Ectodermal cell (in vitro differentiated cells): ENCODE results near the gene SYCP2L.
"Not testable (repeated sequence)": the region's sequence is repeated elsewhere in the genome, so short reads cannot be mapped to it uniquely, and the experiment has no call there.

Experiments used
- H3K27ac ChIP-seq: 2 replicates; pipeline ENCODE4 v1.7.0; 2013; ENCODE audit warnings: mild to moderate bottlenecking, low read depth, low read length; ENCODE audit not compliant: insufficient read depth, poor library complexity, severe bottlenecking
- H3K27me3 ChIP-seq: 2 replicates; pipeline ENCODE4 v1.7.0; 2013; ENCODE audit warnings: mild to moderate bottlenecking, low read length; ENCODE audit not compliant: insufficient read depth, control insufficient read depth, poor library complexity, severe bottlenecking
- H3K36me3 ChIP-seq: one replicate; pipeline ENCODE4 v1.7.0; 2013; ENCODE audit warnings: low read length; ENCODE audit not compliant: control insufficient read depth, insufficient read depth
- H3K4me1 ChIP-seq: one replicate; pipeline ENCODE4 v1.7.0; 2013; ENCODE audit warnings: low read length; ENCODE audit not compliant: control insufficient read depth, insufficient read depth
- H3K4me3 ChIP-seq: 2 replicates; pipeline ENCODE4 v1.7.0; 2013; ENCODE audit warnings: low read depth, low read length, control low read depth; ENCODE audit not compliant: insufficient read depth
- H3K9me3 ChIP-seq: 2 replicates; pipeline ENCODE4 v1.7.0; 2013; ENCODE audit warnings: mild to moderate bottlenecking, low read length, moderate library complexity; ENCODE audit not compliant: control insufficient read depth
- WGBS, 2 experiments: methylation state at CpG; one replicate each; pipeline ENCODE4 v1.1.7; 2013; ENCODE audit warnings: missing lambda C conversion rate in 2 of 2; 5-methylcytosine and 5-hydroxymethylcytosine counted together

The SYCP2L gene

DNA sequence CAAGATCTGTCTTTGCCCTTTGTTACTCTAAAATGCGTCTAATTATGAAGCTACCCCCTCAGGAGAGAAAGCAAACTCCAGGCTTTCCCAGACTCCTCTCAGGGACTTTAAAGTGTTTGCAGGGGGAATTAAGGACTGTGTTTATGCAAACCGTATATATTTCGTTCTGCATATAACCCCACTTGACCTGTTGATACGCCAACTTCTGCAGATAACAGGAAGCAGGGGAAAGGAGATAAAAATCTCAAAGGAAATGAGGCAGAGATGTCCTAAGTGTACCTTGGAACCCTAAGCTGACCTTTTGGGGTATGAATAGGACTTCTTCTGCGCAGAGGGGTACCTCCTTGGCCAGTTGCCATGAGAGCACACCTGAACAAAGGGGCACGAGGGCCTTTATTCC is 8.1 kb downstream of the SYCP2L start:
- no peak overlapping the region for H3K27ac ChIP-seq
- no peak overlapping the region for H3K4me3 ChIP-seq
- WGBS, 2 experiments = 80 to 81% methylated on average over 6 of the region's 6 CpGs
- no peaks in the 10 kb centered on the region for H3K4me1 ChIP-seq
- H3K27me3 ChIP-seq = no peaks in the 10 kb centered on the region
- no peaks in the 10 kb centered on the region for H3K9me3 ChIP-seq
- H3K36me3 ChIP-seq = no peaks in the 10 kb centered on the region

GRCh38 chr6:10896691-10897090 is 9.8 kb downstream of the SYCP2L start:
- no peaks in the 10 kb centered on the region for H3K36me3 ChIP-seq
- H3K4me1 ChIP-seq = no peaks in the 10 kb centered on the region
- H3K27me3 ChIP-seq = no peaks in the 10 kb centered on the region
- 96% methylated on average over 3 of the region's 3 CpGs for WGBS, 2 experiments
- no peaks in the 10 kb centered on the region for H3K9me3 ChIP-seq
- no peak overlapping the region for H3K4me3 ChIP-seq
- H3K27ac ChIP-seq = no peak overlapping the region

GRCh38 chr6:10901770-10902169 is 14.9 kb downstream of the SYCP2L start:
- Histone ChIP-seq H3K36me3 (no peaks in the 10 kb centered on the region), H3K4me3 (no peak overlapping the region), H3K4me1 (no peaks in the 10 kb centered on the region), H3K27me3 (no peaks in the 10 kb centered on the region), H3K9me3 (no peaks in the 10 kb centered on the region), H3K27ac (no peak overlapping the region)
- WGBS, 2 experiments = 90 to 96% methylated on average over 4 of the region's 4 CpGs

GRCh38 chr6:10904015-10904414 is 17.2 kb downstream of the SYCP2L start:
- Histone ChIP-seq H3K36me3 (no peaks in the 10 kb centered on the region), H3K9me3 (no peaks in the 10 kb centered on the region), H3K27me3 (no peaks in the 10 kb centered on the region), H3K4me3 (no peak overlapping the region), H3K27ac (no peak overlapping the region), H3K4me1 (no peaks in the 10 kb centered on the region)
- 95 to 98% methylated on average over 7 of the region's 7 CpGs for WGBS, 2 experiments

DNA sequence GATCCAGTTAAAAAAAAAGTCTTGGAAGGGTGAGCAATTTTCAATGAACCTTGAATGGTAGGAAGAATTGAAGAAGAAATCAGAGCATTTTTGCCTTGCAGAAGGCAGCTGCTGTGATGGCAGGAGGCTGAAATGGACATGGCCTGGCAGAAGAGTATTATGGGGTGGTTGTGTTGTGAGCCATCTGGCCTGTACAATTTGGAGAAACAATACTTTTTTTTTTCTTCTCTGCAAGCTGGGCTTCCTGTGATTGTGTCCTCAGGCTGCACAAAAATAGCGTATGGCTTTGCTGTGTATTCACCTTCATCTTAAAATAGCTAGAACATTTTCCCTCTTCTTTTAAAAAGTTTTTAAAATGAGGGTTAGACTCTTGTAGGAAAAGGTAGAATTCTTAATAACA is 21.4 kb downstream of the SYCP2L start:
- WGBS, 2 experiments = 94% methylated on average over 1 of the region's 1 CpG; no CpG with 5 or more reads in 1 of the 2 experiments
- H3K27ac ChIP-seq = no peak overlapping the region
- no peak overlapping the region for H3K4me3 ChIP-seq
- no peaks in the 10 kb centered on the region for H3K9me3 ChIP-seq
- no peaks in the 10 kb centered on the region for H3K27me3 ChIP-seq
- no peaks in the 10 kb centered on the region for H3K4me1 ChIP-seq
- no peaks in the 10 kb centered on the region for H3K36me3 ChIP-seq

- 90 to 100% methylated on average over 3 of the region's 3 CpGs for WGBS, 2 experiments
- H3K36me3 ChIP-seq, H3K27me3 ChIP-seq, H3K4me1 ChIP-seq, H3K27ac ChIP-seq, H3K9me3 ChIP-seq, H3K4me3 ChIP-seq: not testable (repeated sequence)
Measured at GRCh38 chr6:10919520-10919919, 32.7 kb downstream of the SYCP2L start.

DNA sequence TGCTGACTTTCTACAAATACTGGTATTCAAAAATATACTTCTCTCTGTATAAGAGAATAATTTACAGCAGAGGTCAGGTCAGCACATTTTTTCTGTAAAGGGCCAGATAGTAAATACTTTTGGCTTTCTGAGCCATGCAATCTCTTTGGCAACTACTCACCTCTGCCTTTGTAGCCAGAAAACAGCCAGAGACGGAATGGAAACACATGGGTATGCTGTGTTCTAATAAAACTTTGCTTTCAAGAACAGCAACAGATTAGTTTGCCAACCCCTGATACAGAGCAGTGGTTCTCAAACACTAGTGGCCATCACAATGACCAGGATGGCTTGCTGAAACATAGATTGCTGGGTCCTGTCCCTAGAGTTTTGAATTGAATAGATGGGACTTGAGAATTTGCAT is 46.3 kb downstream of the SYCP2L start:
- no peak overlapping the region for H3K27ac ChIP-seq
- no peaks in the 10 kb centered on the region for H3K36me3 ChIP-seq
- no peaks in the 10 kb centered on the region for H3K27me3 ChIP-seq
- no peaks in the 10 kb centered on the region for H3K9me3 ChIP-seq
- H3K4me1 ChIP-seq = no peaks in the 10 kb centered on the region
- no peak overlapping the region for H3K4me3 ChIP-seq
- 91 to 93% methylated on average over 1 of the region's 1 CpG for WGBS, 2 experiments

DNA sequence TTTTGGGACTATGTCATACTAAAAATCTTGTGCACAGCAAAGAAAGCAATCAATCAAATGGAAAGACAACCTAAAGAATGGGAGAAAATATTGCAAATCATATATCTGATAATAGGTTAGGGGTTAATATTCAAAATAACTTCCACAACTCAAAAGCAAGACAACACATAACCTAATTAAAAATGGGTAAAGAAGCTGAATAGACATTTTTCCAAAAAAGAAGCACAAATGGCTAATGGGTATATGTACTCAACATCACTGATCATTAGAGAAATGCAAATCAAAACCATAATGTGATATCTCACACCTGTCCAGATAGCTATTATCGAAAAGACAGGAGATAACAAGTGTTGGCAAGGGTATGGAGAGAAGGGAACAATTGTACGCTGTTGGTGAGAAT is 53.0 kb downstream of the SYCP2L start:
- H3K27ac ChIP-seq = no peak overlapping the region
- H3K36me3 ChIP-seq = no peaks in the 10 kb centered on the region
- H3K4me1 ChIP-seq = no peaks in the 10 kb centered on the region
- no peak overlapping the region for H3K4me3 ChIP-seq
- WGBS, 2 experiments = 68 to 97% methylated on average over 2 of the region's 2 CpGs
- no peaks in the 10 kb centered on the region for H3K9me3 ChIP-seq
- no peaks in the 10 kb centered on the region for H3K27me3 ChIP-seq

- Histone ChIP-seq H3K27ac (no peak overlapping the region), H3K27me3 (no peaks in the 10 kb centered on the region), H3K4me1 (no peaks in the 10 kb centered on the region), H3K36me3 (no peaks in the 10 kb centered on the region), H3K9me3 (no peaks in the 10 kb centered on the region), H3K4me3 (no peak overlapping the region)
- 88% methylated on average over 1 of the region's 1 CpG; no CpG with 5 or more reads in 1 of the 2 experiments for WGBS, 2 experiments
Measured at GRCh38 chr6:10945845-10946244, 59.0 kb downstream of the SYCP2L start.

- no peak overlapping the region for H3K27ac ChIP-seq
- no peaks in the 10 kb centered on the region for H3K36me3 ChIP-seq
- no peak overlapping the region for H3K4me3 ChIP-seq
- H3K4me1 ChIP-seq = no peaks in the 10 kb centered on the region
- WGBS, 2 experiments = 88 to 91% methylated on average over 2 of the region's 5 CpGs
- H3K27me3 ChIP-seq = no peaks in the 10 kb centered on the region
- H3K9me3 ChIP-seq = no peaks in the 10 kb centered on the region
Measured at GRCh38 chr6:10947966-10948365, 61.1 kb downstream of the SYCP2L start.
